Spleen (tissue), 11 donors: ENCODE results near the gene RHBDF2. TPM values are rescaled to one million over a fixed set of nuclear protein-coding genes. Genes with fewer than 3 reads are reported as not detected.

Experiments
- DNase-seq: peaks from one replicate; pipeline ENCODE4 v3.0.0-alpha.2; 2020
- H3K27ac ChIP-seq, 8 donors: fragments of 200-600 bp; sonication (generic) in 7 of 8; 1 replicate in 4 of 8; 2 replicates in 4 of 8; pipeline versions ENCODE4 v1.5.0 to v1.8.0; 2016 to 2021; ENCODE audit warnings: inconsistent platforms in 4 of 8, mild to moderate bottlenecking in 4 of 8, moderate library complexity in 1 of 8
- H3K27me3 ChIP-seq, 7 donors: fragments of 200-600 bp; sonication (generic) in 6 of 7; replicated peaks in 1 of 7; 1 replicate in 4 of 7; 2 replicates in 3 of 7; pipeline versions ENCODE4 v1.5.0 to v1.8.0; 2016 to 2021; ENCODE audit warnings: inconsistent platforms in 3 of 7, mild to moderate bottlenecking in 1 of 7
- H3K36me3 ChIP-seq, 6 donors: fragments of 200-600 bp; sonication (generic) in 5 of 6; 1 replicate in 4 of 6; 2 replicates in 2 of 6; pipeline versions ENCODE4 v1.5.0 to v1.8.0; 2016 to 2021; ENCODE audit warnings: inconsistent platforms in 2 of 6
- H3K4me1 ChIP-seq, 6 donors: fragments of 200-600 bp; sonication (generic) in 5 of 6; 1 replicate in 3 of 6; 2 replicates in 3 of 6; pipeline versions ENCODE4 v1.5.0 to v1.8.0; 2016 to 2021; ENCODE audit warnings: inconsistent platforms in 3 of 6
- H3K4me3 ChIP-seq, 8 donors: fragments of 200-600 bp; sonication (generic) in 7 of 8; 1 replicate in 4 of 8; 2 replicates in 4 of 8; pipeline versions ENCODE4 v1.5.0 to v1.8.0; 2016 to 2021; ENCODE audit warnings: inconsistent platforms in 4 of 8, mild to moderate bottlenecking in 4 of 8, moderate library complexity in 2 of 8
- H3K9me3 ChIP-seq, 8 donors: fragments of 200-600 bp; sonication (generic) in 7 of 8; 1 replicate in 4 of 8; 2 replicates in 4 of 8; pipeline versions ENCODE4 v1.5.0 to v1.8.0; 2016 to 2021; ENCODE audit warnings: inconsistent platforms in 4 of 8
- POLR2A ChIP-seq, 3 donors: fragments of 450-650 bp; IDR thresholded peaks; one replicate each; pipeline ENCODE4 v1.5.1; 2017; ENCODE audit warnings: antibody characterized with exemption in 3 of 3, mild to moderate bottlenecking in 1 of 3
- POLR2AphosphoS5 ChIP-seq, 3 donors: sonication (generic); formaldehyde crosslinking; IDR thresholded peaks; one replicate each; pipeline ENCODE4 v1.5.1; 2017; ENCODE audit warnings: antibody characterized with exemption in 3 of 3
- WGBS, 5 donors: extraction: QIAGEN DNeasy Blood & Tissue Kit in 3 of 5; methylation state at CpG; one replicate each; pipeline versions ENCODE4 v1.1.5 to v1.1.7; 2013 to 2018; 5-methylcytosine and 5-hydroxymethylcytosine counted together
- intact Hi-C: fragments of 100-400 bp; cut with DNase I; formaldehyde crosslinking; loops from one replicate; pipeline ENCODE4 v1.15.0; 2023; ENCODE audit warnings: low total_unique reads
- polyA plus RNA-seq, 3 donors: library from polyadenylated mRNA; stranded (reverse); fragments of 200-250 nt; gene quantifications; one replicate each; pipeline ENCODE4 v1.2.1, GENCODE V29; 2013
- total RNA-seq, 7 donors: library from RNA; depleted of rRNA in 3 of 7; stranded (reverse); fragments of >200 nt in 3 of 7; fragmentation: NEBNext Ultra II Directional in 4 of 7; extraction: Animal tissue kit (Norgen Biotek cat#: 25700) in 4 of 7; gene quantifications; one replicate each; pipeline versions ENCODE4 v1.1.0 to v1.2.1, GENCODE V29; 2016 to 2021
- TF ChIP-seq, protein P1 (sequence below), 11 experiments: fragments of 200-600 bp in 7 of 11; fragments of 450-650 bp in 4 of 11; sonication (generic) in 4 of 11; IDR thresholded peaks in 8 of 11; conservative IDR thresholded peaks in 3 of 11; 1 replicate in 7 of 11; 2 replicates in 4 of 11; pipeline versions ENCODE4 v1.4.0 to v1.8.0; 2016 to 2021; ENCODE audit warnings: antibody characterized with exemption in 11 of 11, inconsistent platforms in 4 of 11, mild to moderate bottlenecking in 1 of 11
- donor health status: healthy with polysubstance abuse.
- donor health status: DM: no; HTN: no; CAD: no; lungs with moderate emphysema.
- donor health status: DM: no; HTN: no; CAD: no.
- donor health status: Bipolar disorder and iron deficiency.
- donor health status: healthy.
- donor health status: DM: no; HTN: no; CAD: no.
- donor health status: DM: yes; HTN: yes; CAD: no.

The RHBDF2 gene
- total and polyA plus RNA-seq, 10 donors = 31.4 to 147 (median 97.9) TPM

DNA sequence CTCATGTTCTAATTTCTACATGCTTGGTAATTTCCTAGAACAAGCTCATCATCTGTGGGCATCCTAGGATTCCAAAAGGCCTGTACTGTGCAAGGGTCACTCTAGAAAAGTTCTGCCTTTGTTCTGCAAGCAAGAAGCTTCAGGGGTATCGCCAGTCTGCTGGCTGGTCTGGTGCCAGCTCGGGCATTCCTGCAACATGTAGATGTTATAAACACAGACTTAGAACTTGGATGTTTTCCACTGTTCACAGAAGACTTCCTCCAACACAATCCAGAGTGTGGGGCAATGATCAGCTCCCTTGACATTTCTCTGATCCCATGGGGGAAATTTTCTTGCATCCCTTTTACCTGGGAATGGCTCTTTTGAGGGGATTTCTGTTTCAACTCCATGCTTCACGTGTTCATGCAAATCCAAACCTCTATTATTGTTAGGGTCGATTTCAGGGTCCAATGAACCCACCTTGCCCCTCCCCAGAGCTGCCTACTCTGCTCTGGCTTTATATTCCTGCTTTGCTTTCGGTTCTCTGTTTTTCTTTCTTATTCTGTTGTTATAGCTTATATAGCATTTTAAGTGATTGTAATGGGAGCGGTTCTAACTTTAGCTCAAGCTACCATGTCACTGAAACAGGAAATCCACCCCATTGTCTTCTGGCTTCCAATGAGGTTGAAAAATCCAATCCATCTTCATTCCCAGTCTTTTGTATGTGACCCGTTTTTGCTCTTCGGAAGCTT lies 73.6 kb downstream of the RHBDF2 start:
- H3K36me3 ChIP-seq = peaks cover 0 to 3% (median 0%) of the 10 kb centered on the region in 6 donors
- peak overlapping the region in 5 of 8 donors; percentile 2 to 71 (median 55) for H3K27ac ChIP-seq
- H3K9me3 ChIP-seq = no peaks in the 10 kb centered on the region
- no peaks in the 10 kb centered on the region for H3K27me3 ChIP-seq
- no peak overlapping the region for H3K4me3 ChIP-seq
- intact Hi-C loops = no loop called here
- WGBS, 5 donors = 44 to 66% (median 63%) methylated on average over 8 of the region's 8 CpGs
- peaks cover 4 to 93% (median 38%) of the 10 kb centered on the region in 6 donors for H3K4me1 ChIP-seq
- TF ChIP-seq, protein P1, sequence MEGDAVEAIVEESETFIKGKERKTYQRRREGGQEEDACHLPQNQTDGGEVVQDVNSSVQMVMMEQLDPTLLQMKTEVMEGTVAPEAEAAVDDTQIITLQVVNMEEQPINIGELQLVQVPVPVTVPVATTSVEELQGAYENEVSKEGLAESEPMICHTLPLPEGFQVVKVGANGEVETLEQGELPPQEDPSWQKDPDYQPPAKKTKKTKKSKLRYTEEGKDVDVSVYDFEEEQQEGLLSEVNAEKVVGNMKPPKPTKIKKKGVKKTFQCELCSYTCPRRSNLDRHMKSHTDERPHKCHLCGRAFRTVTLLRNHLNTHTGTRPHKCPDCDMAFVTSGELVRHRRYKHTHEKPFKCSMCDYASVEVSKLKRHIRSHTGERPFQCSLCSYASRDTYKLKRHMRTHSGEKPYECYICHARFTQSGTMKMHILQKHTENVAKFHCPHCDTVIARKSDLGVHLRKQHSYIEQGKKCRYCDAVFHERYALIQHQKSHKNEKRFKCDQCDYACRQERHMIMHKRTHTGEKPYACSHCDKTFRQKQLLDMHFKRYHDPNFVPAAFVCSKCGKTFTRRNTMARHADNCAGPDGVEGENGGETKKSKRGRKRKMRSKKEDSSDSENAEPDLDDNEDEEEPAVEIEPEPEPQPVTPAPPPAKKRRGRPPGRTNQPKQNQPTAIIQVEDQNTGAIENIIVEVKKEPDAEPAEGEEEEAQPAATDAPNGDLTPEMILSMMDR (IDR thresholded peaks at IDR 0.05 in 8 of 11, conservative IDR thresholded peaks at IDR 0.05 in 3 of 11) = no peak
- TF ChIP-seq POLR2A (IDR thresholded peaks at IDR 0.05) (no peak), POLR2AphosphoS5 (IDR thresholded peaks at IDR 0.05) (no peak)
- DNase-seq = no peak

DNA sequence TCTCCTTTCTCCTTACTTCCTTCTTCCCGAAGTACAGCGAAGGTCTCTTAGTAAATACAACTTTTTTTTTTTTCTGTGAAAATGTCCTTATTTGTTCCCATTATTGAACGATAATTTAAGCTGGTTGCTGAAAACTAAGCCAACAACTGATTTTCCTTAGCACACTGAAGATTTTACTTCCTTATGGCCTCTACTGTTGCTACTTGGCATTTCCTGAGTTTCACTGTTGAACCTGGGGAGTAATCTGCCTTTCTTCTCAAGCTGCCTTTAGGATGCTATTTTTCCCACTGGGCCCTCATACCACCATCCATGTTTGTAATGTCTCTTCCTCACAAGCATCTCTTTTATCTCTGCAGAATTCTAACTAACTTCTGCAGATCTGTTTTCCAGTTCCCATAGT lies 74.4 kb downstream of the RHBDF2 start:
- peak overlapping the region in 2 of 8 donors; percentile 55 to 59 for H3K27ac ChIP-seq
- no peaks in the 10 kb centered on the region for H3K9me3 ChIP-seq
- whole genome bisulfite sequencing, 5 donors = 80 to 88% (median 85%) methylated on average over 3 of the region's 3 CpGs

DNA sequence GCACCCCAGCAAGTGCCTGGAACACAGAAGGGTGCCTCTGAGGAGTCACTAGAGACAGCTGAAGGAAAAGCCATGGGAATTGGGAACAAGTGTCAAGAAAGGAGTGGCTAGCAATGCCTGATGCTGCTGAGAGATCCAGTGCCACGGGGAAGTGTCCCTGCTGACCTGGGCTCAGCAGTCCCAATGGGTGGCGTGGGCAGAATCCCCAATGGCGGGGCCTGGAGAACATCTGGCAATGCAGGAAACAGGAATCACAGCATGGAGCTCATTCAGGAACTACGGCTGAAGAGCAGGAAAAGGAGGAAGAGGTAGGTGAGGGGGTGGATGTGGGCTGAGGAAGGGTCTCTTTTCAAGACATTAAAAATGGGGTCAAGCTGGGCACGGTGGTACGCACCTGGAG lies 78.4 kb downstream of the RHBDF2 start:
- no peak overlapping the region for H3K4me3 ChIP-seq
- peak; percentile 42 for DNase-seq
- H3K27ac ChIP-seq = peak overlapping the region in 2 of 8 donors; percentile 19 to 30
- no peaks in the 10 kb centered on the region for H3K9me3 ChIP-seq
- peaks cover 0 to 92% (median 48%) of the 10 kb centered on the region in 6 donors for H3K4me1 ChIP-seq
- no peaks in the 10 kb centered on the region for H3K27me3 ChIP-seq
- WGBS, 5 donors = 82 to 91% (median 84%) methylated on average over 6 of the region's 6 CpGs
- TF ChIP-seq POLR2A (IDR thresholded peaks at IDR 0.05) (no peak), POLR2AphosphoS5 (IDR thresholded peaks at IDR 0.05) (no peak)
- TF ChIP-seq, protein P1 (IDR thresholded peaks at IDR 0.05 in 8 of 11, conservative IDR thresholded peaks at IDR 0.05 in 3 of 11) = no peak
- intact Hi-C loops = no loop called here
- H3K36me3 ChIP-seq = peaks cover 0 to 15% (median 0%) of the 10 kb centered on the region in 6 donors

More for the DNA sequence above, 74.4 kb downstream of the RHBDF2 start:
- TF ChIP-seq, protein P1 (IDR thresholded peaks at IDR 0.05 in 8 of 11, conservative IDR thresholded peaks at IDR 0.05 in 3 of 11) = no peak
- TF ChIP-seq POLR2AphosphoS5 (IDR thresholded peaks at IDR 0.05) = no peak
- TF ChIP-seq POLR2A (IDR thresholded peaks at IDR 0.05) = no peak
- intact Hi-C loops = no loop called here
- Histone ChIP-seq H3K4me3 (no peak overlapping the region), H3K27me3 (no peaks in the 10 kb centered on the region), H3K4me1 (peaks cover 4 to 94% (median 43%) of the 10 kb centered on the region in 6 donors), H3K36me3 (peaks cover 0 to 11% (median 0%) of the 10 kb centered on the region in 6 donors)
- no peak for DNase-seq

DNA sequence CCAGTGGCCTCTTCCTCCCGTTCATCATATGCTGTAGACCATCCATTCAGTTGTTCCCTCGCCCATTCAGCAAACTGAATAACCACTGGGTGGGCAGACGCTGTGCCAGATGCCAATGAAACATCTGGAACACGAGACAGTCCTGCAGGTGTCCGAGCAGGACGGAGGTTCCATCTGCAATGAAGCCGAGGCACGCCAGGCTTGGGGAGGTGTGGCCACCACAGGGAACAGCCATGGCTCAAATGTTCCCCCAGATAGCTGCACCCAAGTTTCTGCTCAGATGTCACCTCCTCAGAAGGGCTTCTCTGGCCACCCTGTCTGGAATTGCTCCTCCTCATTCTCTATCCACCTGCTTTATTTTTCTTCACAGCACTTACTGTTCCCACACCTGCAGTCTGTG lies 78.8 kb downstream of the RHBDF2 start:
- 90 to 98% (median 93%) methylated on average over 7 to 8 of the region's 8 CpGs for WGBS, 5 donors
- peak; percentile 55 for DNase-seq
- no peak for TF ChIP-seq POLR2A (IDR thresholded peaks at IDR 0.05)
- TF ChIP-seq, protein P1 (IDR thresholded peaks at IDR 0.05 in 8 of 11, conservative IDR thresholded peaks at IDR 0.05 in 3 of 11) = no peak
- TF ChIP-seq POLR2AphosphoS5 (IDR thresholded peaks at IDR 0.05) = no peak
- Histone ChIP-seq H3K9me3 (no peaks in the 10 kb centered on the region), H3K27me3 (no peaks in the 10 kb centered on the region), H3K27ac (peak overlapping the region in 1 of 8 donors; percentile 19), H3K4me1 (peaks cover 0 to 92% (median 47%) of the 10 kb centered on the region in 6 donors), H3K4me3 (no peak overlapping the region), H3K36me3 (peaks cover 0 to 15% (median 0%) of the 10 kb centered on the region in 6 donors)
- intact Hi-C loops = no loop called here
